22Rv1 (cell line): ENCODE results near the gene GPR146.

ENCODE experiments used
- ZFX ChIP-seq: fragments of 450-650 bp; IDR thresholded peaks from 2 replicates; pipeline ENCODE4 v1.6.1; 2017; ENCODE audit warnings: antibody characterized with exemption, borderline replicate concordance
- TF ChIP-seq, protein P1 (sequence below): fragments of 450-650 bp; IDR thresholded peaks from 2 replicates; pipeline ENCODE4 v1.5.1; 2017; ENCODE audit warnings: mild to moderate bottlenecking

DNA sequence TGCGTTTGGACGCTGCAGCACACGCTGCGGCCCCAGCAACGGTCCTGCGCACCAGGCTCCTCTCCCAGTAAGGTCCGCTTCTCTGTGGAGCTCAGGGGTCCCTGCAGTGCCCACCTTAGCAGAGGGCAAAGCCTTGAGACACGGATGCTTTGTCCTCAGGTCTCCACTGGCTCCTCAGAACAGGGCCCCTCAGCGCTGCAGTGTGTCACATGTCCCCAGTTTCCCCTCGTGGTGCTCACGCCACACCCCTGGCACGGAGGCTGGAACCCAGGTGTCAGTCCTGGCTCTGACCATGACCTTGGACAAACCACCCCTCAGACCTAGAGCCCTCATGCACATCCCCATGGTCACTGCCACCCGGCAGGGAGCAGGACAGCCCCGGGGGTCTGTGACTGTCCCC lies 23.7 kb downstream of the GPR146 start:
- TF ChIP-seq, protein P1, sequence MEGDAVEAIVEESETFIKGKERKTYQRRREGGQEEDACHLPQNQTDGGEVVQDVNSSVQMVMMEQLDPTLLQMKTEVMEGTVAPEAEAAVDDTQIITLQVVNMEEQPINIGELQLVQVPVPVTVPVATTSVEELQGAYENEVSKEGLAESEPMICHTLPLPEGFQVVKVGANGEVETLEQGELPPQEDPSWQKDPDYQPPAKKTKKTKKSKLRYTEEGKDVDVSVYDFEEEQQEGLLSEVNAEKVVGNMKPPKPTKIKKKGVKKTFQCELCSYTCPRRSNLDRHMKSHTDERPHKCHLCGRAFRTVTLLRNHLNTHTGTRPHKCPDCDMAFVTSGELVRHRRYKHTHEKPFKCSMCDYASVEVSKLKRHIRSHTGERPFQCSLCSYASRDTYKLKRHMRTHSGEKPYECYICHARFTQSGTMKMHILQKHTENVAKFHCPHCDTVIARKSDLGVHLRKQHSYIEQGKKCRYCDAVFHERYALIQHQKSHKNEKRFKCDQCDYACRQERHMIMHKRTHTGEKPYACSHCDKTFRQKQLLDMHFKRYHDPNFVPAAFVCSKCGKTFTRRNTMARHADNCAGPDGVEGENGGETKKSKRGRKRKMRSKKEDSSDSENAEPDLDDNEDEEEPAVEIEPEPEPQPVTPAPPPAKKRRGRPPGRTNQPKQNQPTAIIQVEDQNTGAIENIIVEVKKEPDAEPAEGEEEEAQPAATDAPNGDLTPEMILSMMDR = no peak
- no peak for TF ChIP-seq ZFX
